ENCODE data around the gene CPEB3.
"Not testable (repeated sequence)": the region's sequence is repeated elsewhere in the genome, so short reads cannot be mapped to it uniquely, and the experiment has no call there.

CPEB3 gene

GRCh38 chr10:92130622-92131274 lies 160.1 kb downstream of the CPEB3 start:
- H3K36me3 ChIP-seq (ENCODE audit: control insufficient read depth, low read depth, low read length) = no peaks in the 10 kb centered on the region
- no peak overlapping the region for H3K9ac ChIP-seq (ENCODE audit: low read length)
- no peak overlapping the region for H3K27ac ChIP-seq (ENCODE audit: low read length)
- no peaks in the 10 kb centered on the region for H3K4me1 ChIP-seq (ENCODE audit: control insufficient read depth, low read depth, low read length)
- H3K27me3 ChIP-seq (ENCODE audit: control insufficient read depth, insufficient read depth, low read length) = no peaks in the 10 kb centered on the region
- H3K4me3 ChIP-seq (ENCODE audit: low read length) = no peak overlapping the region
- H3K9me3 ChIP-seq (ENCODE audit: control insufficient read depth, low read depth, low read length) = no peaks in the 10 kb centered on the region

DNA sequence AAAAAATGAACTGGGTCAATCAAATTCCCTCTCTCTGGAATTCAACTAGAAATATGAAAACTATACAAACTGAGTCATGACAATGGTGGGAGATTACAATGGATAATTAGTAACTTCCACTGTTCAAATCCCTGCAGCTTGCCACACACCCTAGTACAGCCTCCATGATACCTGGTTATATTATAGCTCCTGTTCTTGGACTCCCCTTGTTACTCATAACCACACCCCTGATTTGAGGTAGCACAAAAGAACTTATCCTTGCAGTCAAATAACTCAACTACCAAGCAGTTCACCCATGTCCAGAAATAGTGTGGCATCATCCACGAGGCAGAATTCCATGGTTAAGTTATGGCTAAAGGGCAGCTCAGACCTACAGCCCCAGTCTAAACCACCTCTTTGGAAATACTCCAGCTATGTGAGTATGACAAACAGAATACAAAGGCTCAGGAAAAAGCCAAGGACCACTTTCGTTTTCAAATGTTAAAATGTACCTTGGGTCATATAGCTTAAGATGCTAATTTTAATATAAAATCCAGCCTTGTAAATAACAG lies 164.7 kb downstream of the CPEB3 start:
- no peak overlapping the region for H3K9ac ChIP-seq (ENCODE audit: low read length)
- H3K36me3 ChIP-seq (ENCODE audit: control insufficient read depth, low read depth, low read length) = no peaks in the 10 kb centered on the region
- H3K27ac ChIP-seq (ENCODE audit: low read length) = no peak overlapping the region
- no peaks in the 10 kb centered on the region for H3K4me1 ChIP-seq (ENCODE audit: control insufficient read depth, low read depth, low read length)
- no peaks in the 10 kb centered on the region for H3K27me3 ChIP-seq (ENCODE audit: control insufficient read depth, insufficient read depth, low read length)
- no peak overlapping the region for H3K4me3 ChIP-seq (ENCODE audit: low read length)
- H3K9me3 ChIP-seq (ENCODE audit: control insufficient read depth, low read depth, low read length) = no peaks in the 10 kb centered on the region

DNA sequence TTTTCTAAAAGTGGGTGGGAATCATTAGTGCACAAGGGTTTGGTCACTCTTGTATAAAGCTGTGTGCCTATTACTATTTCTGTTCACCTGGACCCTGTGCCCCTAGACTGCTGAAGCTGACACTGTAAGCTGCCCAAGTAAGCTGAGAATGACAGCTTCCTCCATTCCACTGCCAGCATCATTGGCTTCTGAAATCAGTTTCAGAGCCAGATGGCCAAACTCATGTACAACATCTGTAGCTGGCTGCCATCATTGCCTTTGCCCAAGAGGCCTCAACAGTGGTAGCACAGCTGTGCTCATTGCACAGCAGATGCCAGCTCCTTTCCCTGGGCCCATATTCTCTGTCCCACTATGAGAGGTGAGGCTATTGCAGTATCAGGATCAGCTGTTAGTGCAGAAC lies 165.7 kb downstream of the CPEB3 start:
- H3K4me3 ChIP-seq (ENCODE audit: low read length) = no peak overlapping the region

DNA sequence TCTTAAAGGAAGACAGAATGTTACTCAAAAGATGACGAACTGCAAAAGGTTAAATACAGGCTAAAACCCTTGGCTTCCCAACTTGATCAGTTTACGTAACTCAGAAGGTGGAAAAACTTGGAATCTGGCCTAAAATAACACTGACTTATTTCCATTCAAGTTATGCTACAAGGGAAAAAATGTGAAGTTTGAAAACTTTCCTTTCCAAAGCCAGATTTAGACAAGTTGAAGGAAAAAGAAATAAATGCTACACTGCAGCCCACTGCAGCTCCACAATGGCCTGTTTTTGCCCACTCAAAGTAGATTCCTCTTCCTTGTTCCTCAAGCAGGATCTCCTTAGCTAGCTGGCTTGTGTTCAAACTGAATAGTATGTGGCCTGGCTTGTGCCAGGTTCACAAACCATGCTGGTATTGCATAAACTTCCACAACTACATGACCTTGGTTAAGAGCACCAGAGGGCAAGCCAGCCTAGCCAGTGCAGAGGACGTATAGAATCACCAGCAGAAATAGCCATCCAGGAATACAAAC lies 166.2 kb downstream of the CPEB3 start:
- H3K4me3 ChIP-seq (ENCODE audit: low read length) = no peak overlapping the region
- no peaks in the 10 kb centered on the region for H3K36me3 ChIP-seq (ENCODE audit: control insufficient read depth, low read depth, low read length)
- no peaks in the 10 kb centered on the region for H3K9me3 ChIP-seq (ENCODE audit: control insufficient read depth, low read depth, low read length)
- H3K27me3 ChIP-seq (ENCODE audit: control insufficient read depth, insufficient read depth, low read length) = no peaks in the 10 kb centered on the region
- H3K27ac ChIP-seq (ENCODE audit: low read length) = no peak overlapping the region
- no peak overlapping the region for H3K9ac ChIP-seq (ENCODE audit: low read length)
- no peaks in the 10 kb centered on the region for H3K4me1 ChIP-seq (ENCODE audit: control insufficient read depth, low read depth, low read length)

More for the DNA sequence above, 165.7 kb downstream of the CPEB3 start:
- H3K27ac ChIP-seq (ENCODE audit: low read length) = no peak overlapping the region
- no peaks in the 10 kb centered on the region for H3K36me3 ChIP-seq (ENCODE audit: control insufficient read depth, low read depth, low read length)
- H3K9ac ChIP-seq (ENCODE audit: low read length) = no peak overlapping the region
- H3K4me1 ChIP-seq (ENCODE audit: control insufficient read depth, low read depth, low read length) = no peaks in the 10 kb centered on the region
- H3K27me3 ChIP-seq (ENCODE audit: control insufficient read depth, insufficient read depth, low read length) = no peaks in the 10 kb centered on the region
- H3K9me3 ChIP-seq (ENCODE audit: control insufficient read depth, low read depth, low read length) = no peaks in the 10 kb centered on the region

- Histone ChIP-seq H3K36me3 (ENCODE audit: control insufficient read depth, low read depth, low read length) (no peaks in the 10 kb centered on the region), H3K9ac (ENCODE audit: low read length) (no peak overlapping the region), H3K9me3 (ENCODE audit: control insufficient read depth, low read depth, low read length) (no peaks in the 10 kb centered on the region), H3K4me3 (ENCODE audit: low read length) (no peak overlapping the region), H3K4me1 (ENCODE audit: control insufficient read depth, low read depth, low read length) (no peaks in the 10 kb centered on the region), H3K27me3 (ENCODE audit: control insufficient read depth, insufficient read depth, low read length) (no peaks in the 10 kb centered on the region), H3K27ac (ENCODE audit: low read length) (no peak overlapping the region)
These were observed 166.9 kb downstream of the CPEB3 start for GRCh38 chr10:92124020-92124419.

DNA sequence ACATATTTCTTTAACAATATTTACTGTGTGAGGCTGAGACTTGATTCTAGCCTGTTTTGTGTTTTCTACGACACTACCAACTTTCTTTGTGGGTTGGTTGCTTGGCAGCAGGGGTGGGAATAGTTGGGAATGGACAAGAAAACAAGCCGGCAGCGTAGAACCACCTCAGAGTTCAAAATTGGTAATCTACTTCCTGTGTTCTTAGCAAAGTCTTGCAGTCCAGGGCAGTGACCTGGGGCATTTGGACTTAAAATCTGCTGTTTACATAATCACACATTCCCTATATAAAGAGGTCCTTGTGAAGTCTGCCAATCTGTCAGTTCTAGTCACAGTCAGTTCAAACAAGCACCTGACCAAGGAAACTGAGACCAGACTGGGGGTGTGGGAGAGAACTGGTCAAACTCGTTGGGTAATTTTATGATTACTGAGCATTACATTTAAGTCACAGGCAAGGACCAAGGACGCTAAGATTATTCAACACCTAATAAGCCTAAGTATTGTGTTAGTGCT lies 167.9 kb downstream of the CPEB3 start:
- Histone ChIP-seq H3K4me1 (ENCODE audit: control insufficient read depth, low read depth, low read length) (no peaks in the 10 kb centered on the region), H3K9me3 (ENCODE audit: control insufficient read depth, low read depth, low read length) (no peaks in the 10 kb centered on the region), H3K9ac (ENCODE audit: low read length) (no peak overlapping the region), H3K27ac (ENCODE audit: low read length) (no peak overlapping the region), H3K27me3 (ENCODE audit: control insufficient read depth, insufficient read depth, low read length) (no peaks in the 10 kb centered on the region), H3K4me3 (ENCODE audit: low read length) (no peak overlapping the region), H3K36me3 (ENCODE audit: control insufficient read depth, low read depth, low read length) (no peaks in the 10 kb centered on the region)

DNA sequence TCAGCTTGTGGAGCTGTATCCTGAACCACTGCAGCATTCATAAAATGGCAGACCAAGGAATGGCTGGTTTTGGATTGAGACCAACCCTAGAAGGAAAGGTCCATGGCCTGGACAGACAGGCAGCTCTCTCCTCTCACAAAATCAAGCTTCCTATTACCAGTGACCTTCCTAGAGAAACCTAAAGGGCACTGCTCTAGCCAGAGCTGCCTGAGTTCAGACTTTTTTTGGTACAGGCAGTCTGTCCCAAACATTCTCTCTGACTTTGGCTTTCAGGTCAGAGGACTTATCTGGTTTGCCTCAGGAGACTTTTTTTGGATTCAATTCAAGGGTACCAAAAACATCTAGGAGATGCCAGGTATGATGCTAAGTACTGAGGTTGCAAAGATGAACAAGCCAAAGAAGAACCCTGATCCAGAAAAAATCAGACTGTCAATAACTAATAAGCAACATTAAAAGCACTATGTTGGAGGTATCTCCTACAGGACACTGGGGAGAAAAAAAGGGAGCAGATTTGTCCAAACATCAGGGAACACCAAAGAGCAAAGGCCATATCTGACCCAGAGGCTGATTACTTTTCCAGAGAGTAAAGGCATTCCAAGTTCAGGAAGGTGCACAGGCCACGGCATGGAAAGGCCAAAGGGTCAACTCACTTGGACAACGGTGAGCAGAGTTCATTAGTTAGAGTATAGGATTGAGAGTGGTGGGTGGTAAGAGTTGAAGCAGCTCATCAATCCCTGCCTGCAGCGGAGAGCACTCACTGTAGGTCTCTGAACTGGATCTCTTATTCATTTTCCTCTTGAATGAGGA lies 169.0 kb downstream of the CPEB3 start:
- H3K27ac ChIP-seq (ENCODE audit: low read length) = no peak overlapping the region
- H3K9me3 ChIP-seq (ENCODE audit: control insufficient read depth, low read depth, low read length) = no peaks in the 10 kb centered on the region
- no peaks in the 10 kb centered on the region for H3K36me3 ChIP-seq (ENCODE audit: control insufficient read depth, low read depth, low read length)
- no peaks in the 10 kb centered on the region for H3K4me1 ChIP-seq (ENCODE audit: control insufficient read depth, low read depth, low read length)
- no peaks in the 10 kb centered on the region for H3K27me3 ChIP-seq (ENCODE audit: control insufficient read depth, insufficient read depth, low read length)
- no peak overlapping the region for H3K4me3 ChIP-seq (ENCODE audit: low read length)
- H3K9ac ChIP-seq (ENCODE audit: low read length) = no peak overlapping the region

- Histone ChIP-seq H3K27me3 (ENCODE audit: control insufficient read depth, insufficient read depth, low read length) (no peaks in the 10 kb centered on the region), H3K36me3 (ENCODE audit: control insufficient read depth, low read depth, low read length) (no peaks in the 10 kb centered on the region), H3K27ac (ENCODE audit: low read length) (no peak overlapping the region), H3K4me1 (ENCODE audit: control insufficient read depth, low read depth, low read length) (no peaks in the 10 kb centered on the region), H3K4me3 (ENCODE audit: low read length) (no peak overlapping the region), H3K9ac (ENCODE audit: low read length) (no peak overlapping the region), H3K9me3 (ENCODE audit: control insufficient read depth, low read depth, low read length) (no peaks in the 10 kb centered on the region)
These were observed 171.5 kb downstream of the CPEB3 start for GRCh38 chr10:92119340-92119739.

DNA sequence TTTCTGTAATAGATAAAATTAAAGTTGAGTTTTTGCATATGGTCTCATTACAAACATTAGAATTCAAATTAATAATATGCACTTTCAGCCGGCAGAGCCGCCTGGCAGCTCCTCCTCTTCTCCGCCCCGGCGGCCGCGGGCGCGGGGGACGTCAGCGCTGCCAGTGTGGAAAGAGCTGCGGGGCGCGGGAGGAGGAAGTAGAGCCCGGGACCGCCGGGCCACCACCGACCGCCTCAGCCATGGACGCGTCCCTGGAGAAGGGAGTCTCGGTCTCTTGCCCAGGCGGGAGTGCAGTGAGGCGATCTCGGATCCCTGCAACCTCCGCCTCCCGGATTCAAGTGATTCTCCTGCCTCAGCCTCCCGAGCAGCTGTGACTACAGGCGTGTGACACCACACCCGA lies 176.0 kb downstream of the CPEB3 start:
- not testable (repeated sequence) for H3K4me3 ChIP-seq (ENCODE audit: low read length); H3K9me3 ChIP-seq (ENCODE audit: control insufficient read depth, low read depth, low read length); H3K27ac ChIP-seq (ENCODE audit: low read length); H3K4me1 ChIP-seq (ENCODE audit: control insufficient read depth, low read depth, low read length); H3K9ac ChIP-seq (ENCODE audit: low read length); H3K27me3 ChIP-seq (ENCODE audit: control insufficient read depth, insufficient read depth, low read length); H3K36me3 ChIP-seq (ENCODE audit: control insufficient read depth, low read depth, low read length)

DNA sequence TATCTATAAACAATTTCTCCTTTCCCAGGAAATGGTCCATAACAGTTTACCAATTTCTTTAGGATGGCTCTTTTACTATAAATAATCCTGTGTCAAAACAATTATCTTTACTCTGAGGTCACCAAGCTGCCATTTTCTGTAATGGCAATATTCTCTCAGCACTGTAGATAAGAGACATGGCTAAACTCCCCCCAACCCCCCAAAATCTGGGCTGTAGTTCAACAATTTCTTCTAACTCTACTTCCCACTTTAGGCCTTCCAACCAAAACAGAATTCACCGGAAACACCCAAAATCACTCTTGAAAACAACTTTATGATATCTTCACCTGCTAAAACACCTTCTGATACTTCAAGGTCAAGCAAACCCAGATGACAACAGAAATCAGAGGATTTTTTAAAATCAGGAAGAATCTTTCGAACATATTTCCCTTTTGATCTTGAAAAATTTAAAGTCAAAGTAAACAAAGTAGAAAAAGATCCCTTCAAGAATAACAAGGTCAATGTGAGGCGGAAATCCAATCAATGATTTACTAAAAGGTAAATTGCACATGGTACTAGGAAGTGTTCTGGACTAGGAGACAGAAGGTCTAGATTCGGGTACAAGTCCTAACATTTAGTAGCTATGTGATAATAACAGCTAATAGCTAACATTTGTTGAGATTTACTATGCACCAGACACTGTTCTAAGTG lies 176.8 kb downstream of the CPEB3 start:
- Histone ChIP-seq H3K27ac (ENCODE audit: low read length) (no peak overlapping the region), H3K4me1 (ENCODE audit: control insufficient read depth, low read depth, low read length) (no peaks in the 10 kb centered on the region)

DNA sequence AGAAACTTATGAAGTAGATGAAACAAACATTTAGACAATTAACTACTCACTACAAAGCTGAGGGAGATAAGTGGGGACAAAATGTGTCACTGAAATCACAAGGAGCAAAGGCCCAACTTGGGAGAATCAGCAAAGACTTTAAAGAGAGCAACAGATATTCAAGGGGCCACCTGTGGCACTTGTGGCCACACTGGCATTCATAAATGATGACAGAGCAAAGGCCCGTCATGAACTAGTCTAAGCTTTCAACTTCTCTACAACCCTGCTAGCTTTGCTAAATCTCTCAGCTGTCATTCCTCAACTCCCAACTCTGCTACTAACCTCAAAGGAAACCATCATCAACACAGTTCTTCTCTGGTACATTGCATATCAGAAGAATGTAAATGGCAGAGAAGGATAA lies 178.4 kb downstream of the CPEB3 start:
- H3K36me3 ChIP-seq (ENCODE audit: control insufficient read depth, low read depth, low read length) = no peaks in the 10 kb centered on the region
- H3K27me3 ChIP-seq (ENCODE audit: control insufficient read depth, insufficient read depth, low read length) = no peaks in the 10 kb centered on the region
- no peak overlapping the region for H3K27ac ChIP-seq (ENCODE audit: low read length)
- no peak overlapping the region for H3K4me3 ChIP-seq (ENCODE audit: low read length)
- H3K9ac ChIP-seq (ENCODE audit: low read length) = no peak overlapping the region
- H3K9me3 ChIP-seq (ENCODE audit: control insufficient read depth, low read depth, low read length) = no peaks in the 10 kb centered on the region
- no peaks in the 10 kb centered on the region for H3K4me1 ChIP-seq (ENCODE audit: control insufficient read depth, low read depth, low read length)

More for the DNA sequence above, 176.8 kb downstream of the CPEB3 start:
- no peaks in the 10 kb centered on the region for H3K9me3 ChIP-seq (ENCODE audit: control insufficient read depth, low read depth, low read length)
- no peak overlapping the region for H3K9ac ChIP-seq (ENCODE audit: low read length)
- no peaks in the 10 kb centered on the region for H3K36me3 ChIP-seq (ENCODE audit: control insufficient read depth, low read depth, low read length)
- H3K27me3 ChIP-seq (ENCODE audit: control insufficient read depth, insufficient read depth, low read length) = no peaks in the 10 kb centered on the region
- H3K4me3 ChIP-seq (ENCODE audit: low read length) = no peak overlapping the region
